H1 (cell line): ENCODE results near the gene TMEM147. TPM values are rescaled to one million over a fixed set of nuclear protein-coding genes. Genes with fewer than 3 reads are reported as not detected.

Source experiments
- BCL11A ChIP-seq, 2 experiments: IDR thresholded peaks; one replicate each; pipeline ENCODE4 v1.6.1; 2011; ENCODE audit warnings: low read depth in 2 of 2, low read length in 2 of 2, mild to moderate bottlenecking in 2 of 2
- CHD1 ChIP-seq: IDR thresholded peaks from 2 replicates; pipeline ENCODE4 v1.6.1; 2012; ENCODE audit warnings: low read depth, low read length, improper control_type of control experiment
- POU5F1 ChIP-seq: IDR thresholded peaks from 2 replicates; pipeline ENCODE4 v1.6.1; 2011; ENCODE audit warnings: low read depth, mild to moderate bottlenecking, low read length, moderate library complexity
- SIN3A ChIP-seq, 2 experiments: IDR thresholded peaks in 1 of 2; conservative IDR thresholded peaks in 1 of 2; 2 replicates each; pipeline ENCODE4 v1.6.1; 2011 to 2012; ENCODE audit warnings: low read length in 2 of 2, improper control_type of control experiment in 1 of 2, low read depth in 1 of 2, mild to moderate bottlenecking in 1 of 2
- polyA plus RNA-seq, 7 experiments: library from polyadenylated mRNA; depleted of rRNA in 3 of 7; stranded (reverse) in 5 of 7; unstranded in 2 of 7; fragments of >200 nt in 5 of 7; fragments of 200-250 nt in 2 of 7; gene quantifications; 1 replicate in 5 of 7; 2 replicates in 1 of 7; 4 replicates in 1 of 7; pipeline versions ENCODE4 v1.2.1 to v1.2.3, GENCODE V29; 2011 to 2013; ENCODE audit warnings: missing spikeins in 2 of 7, mixed read lengths in 2 of 7
- total RNA-seq: library from RNA; stranded (reverse); fragmentation: NEBNext Ultra II Directional; extraction: Animal tissue kit (Norgen Biotek cat#: 25700); gene quantifications from 2 replicates; pipeline ENCODE4 v1.2.1, GENCODE V29; 2021

Gene TMEM147
- total and polyA plus RNA-seq, 2 of the 8 experiments (the other 6 are each of a cell fraction or from before 2014, with no cell fraction given): 159 to 418 TPM

GRCh38 chr19:35502751-35503150 lies 42.7 kb upstream of the TMEM147 start (continued):
- TF ChIP-seq POU5F1 (no peak), CHD1 (no peak), SIN3A (conservative IDR thresholded peaks at IDR 0.05 in 1 of 2, IDR thresholded peaks at IDR 0.05 in 1 of 2; ENCODE audit: low read depth in 1 of 2, low read length in 2 of 2) (no peak), BCL11A (IDR thresholded peaks at IDR 0.05; ENCODE audit: low read depth in 2 of 2, low read length in 2 of 2) (no peak)
